OCI-LY1 (cell line): Measurements from ENCODE around the gene LIPM.

ENCODE experiments used
- CTCF ChIP-seq: fragments of 200-600 bp; sonication (generic), shearing (Covaris generic); IDR thresholded peaks from 2 replicates; pipeline ENCODE4 v1.5.1; 2017; ENCODE audit warnings: mild to moderate bottlenecking, antibody characterized with exemption, low read length, moderate library complexity, mixed read lengths
- EZH2 ChIP-seq: fragments of 200-600 bp; sonication (generic), shearing (Covaris generic); IDR thresholded peaks from 2 replicates; pipeline ENCODE4 v1.8.0; 2017; ENCODE audit warnings: borderline replicate concordance, mixed run types, mild to moderate bottlenecking, antibody characterized with exemption, low read length, moderate library complexity, mixed read lengths

- TF ChIP-seq CTCF (no peak), EZH2 (no peak)
Observed at GRCh38 chr10:88809621-88810020, 7.1 kb downstream of the LIPM start.
